A549 (cell line): ENCODE results near the gene GRID1.

Source experiments
- EHMT2 ChIP-seq: fragments of 200-600 bp; sonication (generic); IDR thresholded peaks from 2 replicates; pipeline ENCODE4 v1.6.1; 2016; ENCODE audit warnings: antibody characterized with exemption, low read depth, mild to moderate bottlenecking, moderate library complexity
- ELK1 ChIP-seq: fragments of 150-350 bp; IDR thresholded peaks from 2 replicates; pipeline ENCODE4 v1.6.1; 2014; ENCODE audit warnings: low read depth, mild to moderate bottlenecking, low read length
- FOSL2 ChIP-seq, 2 experiments: fragments of 450-650 bp in 1 of 2; fragments of >200 bp in 1 of 2; sonication (Bioruptor Twin) in 1 of 2; formaldehyde crosslinking; IDR thresholded peaks; 2 replicates each; pipeline versions ENCODE4 v1.5.0 to v1.6.1; 2016 to 2020; ENCODE audit warnings: mild to moderate bottlenecking in 1 of 2, moderate library complexity in 1 of 2
- GATA3 ChIP-seq: IDR thresholded peaks from 2 replicates; pipeline ENCODE4 v1.6.1; 2012; ENCODE audit warnings: borderline replicate concordance
- NFE2L2 ChIP-seq: fragments of 150-350 bp; conservative IDR thresholded peaks from 2 replicates; pipeline ENCODE4 v1.6.1; 2014; ENCODE audit warnings: low read length
- POLR2A ChIP-seq: IDR thresholded peaks from 2 replicates; pipeline ENCODE4 v1.6.1; 2012; ENCODE audit warnings: mild to moderate bottlenecking, low read length
- RARB ChIP-seq: fragments of 250-450 bp; sonication (Bioruptor Pico); IDR thresholded peaks from 2 replicates; pipeline ENCODE4 v1.8.0; 2021; ENCODE audit warnings: mild to moderate bottlenecking, moderate library complexity
- SMC3 ChIP-seq: fragments of >200 bp; sonication (Bioruptor Twin); formaldehyde crosslinking; IDR thresholded peaks from 3 replicates; pipeline ENCODE4 v1.6.1; 2018; ENCODE audit warnings: inconsistent platforms
- USF2 ChIP-seq: fragments of 450-650 bp; IDR thresholded peaks from 2 replicates; pipeline ENCODE4 v1.6.1; 2014; ENCODE audit warnings: antibody characterized with exemption
- TF ChIP-seq, protein P1 (sequence below): fragments of >200 bp; sonication (Bioruptor Twin); formaldehyde crosslinking; IDR thresholded peaks from 3 replicates; pipeline ENCODE4 v1.5.1; 2016

- TF ChIP-seq, protein P1, sequence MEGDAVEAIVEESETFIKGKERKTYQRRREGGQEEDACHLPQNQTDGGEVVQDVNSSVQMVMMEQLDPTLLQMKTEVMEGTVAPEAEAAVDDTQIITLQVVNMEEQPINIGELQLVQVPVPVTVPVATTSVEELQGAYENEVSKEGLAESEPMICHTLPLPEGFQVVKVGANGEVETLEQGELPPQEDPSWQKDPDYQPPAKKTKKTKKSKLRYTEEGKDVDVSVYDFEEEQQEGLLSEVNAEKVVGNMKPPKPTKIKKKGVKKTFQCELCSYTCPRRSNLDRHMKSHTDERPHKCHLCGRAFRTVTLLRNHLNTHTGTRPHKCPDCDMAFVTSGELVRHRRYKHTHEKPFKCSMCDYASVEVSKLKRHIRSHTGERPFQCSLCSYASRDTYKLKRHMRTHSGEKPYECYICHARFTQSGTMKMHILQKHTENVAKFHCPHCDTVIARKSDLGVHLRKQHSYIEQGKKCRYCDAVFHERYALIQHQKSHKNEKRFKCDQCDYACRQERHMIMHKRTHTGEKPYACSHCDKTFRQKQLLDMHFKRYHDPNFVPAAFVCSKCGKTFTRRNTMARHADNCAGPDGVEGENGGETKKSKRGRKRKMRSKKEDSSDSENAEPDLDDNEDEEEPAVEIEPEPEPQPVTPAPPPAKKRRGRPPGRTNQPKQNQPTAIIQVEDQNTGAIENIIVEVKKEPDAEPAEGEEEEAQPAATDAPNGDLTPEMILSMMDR: no peak
- no peak for TF ChIP-seq NFE2L2
- no peak for TF ChIP-seq ELK1
- no peak for TF ChIP-seq POLR2A
- no peak for TF ChIP-seq RARB (CRISPR knock-in tag)
- TF ChIP-seq SMC3: no peak
- no peak for TF ChIP-seq GATA3
- TF ChIP-seq USF2: no peak
- no peak for TF ChIP-seq FOSL2 (IDR thresholded peaks at IDR 0.05)
- no peak for TF ChIP-seq FOSL2 (CRISPR knock-in tag; IDR thresholded peaks at IDR 0.05)
- TF ChIP-seq EHMT2: no peak
Measured at GRCh38 chr10:86048571-86048970, 318.0 kb downstream of the GRID1 start.
